Subcutaneous abdominal adipose tissue (tissue), 5 donors: ENCODE data around the gene LGALS8.
"Not testable (repeated sequence)": the region's sequence is repeated elsewhere in the genome, so short reads cannot be mapped to it uniquely, and the experiment has no call there.

Source experiments
- H3K27ac ChIP-seq: one replicate; pipeline ENCODE4 v1.7.0; 2013; ENCODE audit warnings: low read depth, mild to moderate bottlenecking, inconsistent platforms, low read length, moderate library complexity
- H3K27me3 ChIP-seq, 5 donors: one replicate each; pipeline ENCODE4 v1.7.0; 2013; ENCODE audit warnings: low read length in 5 of 5, inconsistent platforms in 1 of 5; ENCODE audit not compliant: control insufficient read depth in 5 of 5, insufficient read depth in 4 of 5
- H3K36me3 ChIP-seq, 5 donors: one replicate each; pipeline ENCODE4 v1.7.0; 2013; ENCODE audit warnings: low read length in 5 of 5; ENCODE audit not compliant: control insufficient read depth in 5 of 5, insufficient read depth in 5 of 5
- H3K4me1 ChIP-seq, 5 donors: one replicate each; pipeline ENCODE4 v1.7.0; 2013; ENCODE audit warnings: low read length in 5 of 5, mild to moderate bottlenecking in 3 of 5, moderate library complexity in 1 of 5; ENCODE audit not compliant: control insufficient read depth in 5 of 5, insufficient read depth in 5 of 5
- H3K4me3 ChIP-seq, 5 donors: one replicate each; pipeline ENCODE4 v1.7.0; 2013; ENCODE audit warnings: low read length in 5 of 5, low read depth in 1 of 5
- H3K9ac ChIP-seq, 5 donors: one replicate each; pipeline ENCODE4 v1.7.0; 2013; ENCODE audit warnings: low read length in 5 of 5, mild to moderate bottlenecking in 4 of 5, moderate library complexity in 3 of 5
- H3K9me3 ChIP-seq, 5 donors: one replicate each; pipeline ENCODE4 v1.7.0; 2013; ENCODE audit warnings: low read length in 5 of 5; ENCODE audit not compliant: control insufficient read depth in 5 of 5
- donor health status: healthy.
- donor health status: healthy.
- donor health status: healthy.
- donor health status: healthy.
- donor health status: healthy.

Gene LGALS8

DNA sequence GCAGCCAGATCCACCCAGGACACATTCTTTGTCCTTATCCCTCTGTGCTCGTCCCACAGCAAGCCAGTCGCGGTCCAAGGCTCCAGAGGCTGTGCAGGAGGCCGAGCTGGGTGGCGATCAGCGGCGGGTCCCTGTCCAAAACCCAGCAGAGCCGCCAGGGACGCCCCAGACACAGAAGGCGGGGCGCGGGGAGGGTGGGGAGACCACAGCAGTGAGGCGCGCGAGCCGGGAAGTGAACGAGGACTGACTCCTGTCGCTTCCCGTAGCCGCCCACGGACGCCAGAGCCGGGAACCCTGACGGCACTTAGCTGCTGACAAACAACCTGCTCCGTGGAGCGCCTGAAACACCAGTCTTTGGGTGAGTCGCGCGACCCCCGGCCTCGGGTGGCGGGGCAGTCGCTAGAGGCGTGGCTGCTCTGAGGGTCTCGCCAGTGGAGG is at the start of gene LGALS8:
Gene LGALS8, plus strand, starts transcription at position 279 of the 438 bp plus-strand sequence. CDS start 2,089 bp downstream, outside the sequence.
- H3K36me3 ChIP-seq: peaks cover 11 to 16% (median 14%) of the 10 kb centered on the region in 5 donors
- H3K27me3 ChIP-seq: no peaks in the 10 kb centered on the region
- no peaks in the 10 kb centered on the region for H3K9me3 ChIP-seq
- peak within 1 kb of the TSS; percentile 99 for H3K27ac ChIP-seq
- peak within 1 kb of the TSS; percentile 83 to 98 (median 92) for H3K4me3 ChIP-seq
- H3K9ac ChIP-seq: peak within 1 kb of the TSS; percentile 95 to 98 (median 96)
- H3K4me1 ChIP-seq: peaks cover 2 to 29% (median 14%) of the 10 kb centered on the region in 5 donors

DNA sequence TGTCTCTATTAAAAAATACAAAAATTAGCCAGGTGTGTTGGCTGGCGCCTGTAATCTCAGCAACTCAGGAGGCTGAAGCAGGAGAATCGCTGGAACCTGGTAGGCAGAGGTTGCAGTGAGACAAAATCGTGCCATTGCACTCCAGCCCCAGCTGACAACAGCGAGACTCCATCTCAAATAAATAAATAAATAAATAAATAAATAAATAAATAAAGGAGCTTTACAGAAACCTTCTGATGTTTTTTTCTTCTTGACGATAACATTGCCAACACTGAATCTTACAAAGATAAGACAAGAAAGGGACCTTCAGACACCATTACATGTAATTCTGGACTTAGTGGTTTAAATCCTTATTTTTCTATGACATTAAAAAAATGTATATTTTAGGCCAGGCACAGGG is 47.8 kb upstream of the LGALS8 start:
- peaks cover 0 to 4% (median 0%) of the 10 kb centered on the region in 5 donors for H3K27me3 ChIP-seq
- H3K27ac ChIP-seq: no peak overlapping the region
- H3K9ac ChIP-seq: no peak overlapping the region
- no peaks in the 10 kb centered on the region for H3K9me3 ChIP-seq
- H3K4me3 ChIP-seq: no peak overlapping the region
- no peaks in the 10 kb centered on the region for H3K36me3 ChIP-seq
- no peaks in the 10 kb centered on the region for H3K4me1 ChIP-seq

DNA sequence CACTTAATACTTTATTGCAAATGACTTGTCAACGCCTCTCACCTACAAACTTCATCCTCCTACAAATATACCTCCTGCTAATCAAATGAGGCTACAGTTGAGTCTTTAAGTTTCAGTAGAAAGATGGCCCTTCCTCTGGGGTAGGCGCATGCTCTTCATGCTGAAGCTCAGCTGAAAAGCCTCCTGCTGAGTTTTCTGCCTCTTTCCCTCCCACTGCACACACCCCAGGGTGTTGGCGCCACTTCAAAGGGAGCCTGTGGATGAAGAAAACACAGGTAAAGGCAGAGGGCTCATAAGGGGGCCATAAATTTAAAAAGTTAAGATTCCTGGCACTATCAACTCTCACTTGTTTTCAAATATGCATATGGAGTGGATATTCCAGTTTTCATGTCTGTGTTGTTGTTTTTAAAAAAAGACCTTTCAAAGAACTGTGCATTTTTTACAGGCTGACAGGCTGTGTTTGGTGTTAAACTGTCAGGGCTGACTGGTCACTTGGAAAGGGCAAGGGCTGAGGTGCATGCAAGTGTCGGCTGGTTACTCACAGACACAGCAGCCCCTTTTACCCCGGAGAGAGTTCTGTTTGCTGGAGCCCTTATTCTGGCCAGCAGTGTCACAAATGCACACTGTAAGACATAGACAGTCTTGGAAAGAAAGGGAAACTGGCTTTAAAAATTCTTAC is 42.9 kb upstream of the LGALS8 start:
- no peak overlapping the region for H3K27ac ChIP-seq
- H3K4me1 ChIP-seq: peaks cover 0 to 8% (median 5%) of the 10 kb centered on the region in 5 donors
- no peaks in the 10 kb centered on the region for H3K36me3 ChIP-seq
- H3K4me3 ChIP-seq: no peak overlapping the region
- H3K9me3 ChIP-seq: no peaks in the 10 kb centered on the region
- no peaks in the 10 kb centered on the region for H3K27me3 ChIP-seq
- H3K9ac ChIP-seq: no peak overlapping the region

DNA sequence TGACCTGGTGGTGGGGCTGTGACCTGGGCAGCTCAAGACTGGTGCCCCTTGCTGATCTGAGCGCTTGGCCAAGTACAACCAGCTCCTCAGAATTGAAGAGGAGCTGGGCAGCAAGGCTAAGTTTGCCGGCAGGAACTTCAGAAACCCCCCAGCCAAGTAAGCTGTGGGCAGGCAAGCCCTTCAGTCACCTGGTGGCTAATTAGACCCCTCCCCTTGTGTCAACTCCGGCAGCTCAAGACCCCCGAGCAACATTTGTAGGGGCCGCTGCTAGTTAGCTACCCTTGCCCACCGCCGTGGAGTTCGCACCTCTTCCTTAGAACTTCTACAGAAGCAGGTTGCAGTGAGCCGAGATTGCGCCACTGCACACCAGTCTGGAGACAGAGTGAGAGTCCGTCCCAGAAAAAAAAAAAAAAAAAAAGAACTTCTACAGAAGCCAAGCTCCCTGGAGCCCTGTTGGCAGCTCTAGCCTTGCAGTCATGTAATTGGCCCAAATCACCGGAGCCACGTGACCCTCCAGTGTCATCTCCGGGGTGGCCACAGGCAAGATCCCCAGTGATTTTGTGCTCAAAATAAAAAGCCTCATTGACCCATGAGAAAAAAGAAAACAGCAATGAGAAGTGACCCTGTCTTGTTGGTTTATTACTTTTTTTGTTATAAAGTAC is 39.3 kb upstream of the LGALS8 start:
- Histone ChIP-seq H3K4me1 (peaks cover 0 to 8% (median 5%) of the 10 kb centered on the region in 5 donors), H3K9ac (no peak overlapping the region), H3K27ac (no peak overlapping the region), H3K36me3 (no peaks in the 10 kb centered on the region), H3K27me3 (no peaks in the 10 kb centered on the region), H3K9me3 (no peaks in the 10 kb centered on the region), H3K4me3 (no peak overlapping the region)

GRCh38 chr1:236486356-236487002 is 37.3 kb upstream of the LGALS8 start:
- no peak overlapping the region for H3K27ac ChIP-seq
- no peaks in the 10 kb centered on the region for H3K36me3 ChIP-seq
- peaks cover 0 to 14% (median 6%) of the 10 kb centered on the region in 5 donors for H3K4me1 ChIP-seq
- no peak overlapping the region for H3K9ac ChIP-seq
- H3K27me3 ChIP-seq: peaks cover 0 to 1% (median 0%) of the 10 kb centered on the region in 5 donors
- no peak overlapping the region for H3K4me3 ChIP-seq
- H3K9me3 ChIP-seq: no peaks in the 10 kb centered on the region

DNA sequence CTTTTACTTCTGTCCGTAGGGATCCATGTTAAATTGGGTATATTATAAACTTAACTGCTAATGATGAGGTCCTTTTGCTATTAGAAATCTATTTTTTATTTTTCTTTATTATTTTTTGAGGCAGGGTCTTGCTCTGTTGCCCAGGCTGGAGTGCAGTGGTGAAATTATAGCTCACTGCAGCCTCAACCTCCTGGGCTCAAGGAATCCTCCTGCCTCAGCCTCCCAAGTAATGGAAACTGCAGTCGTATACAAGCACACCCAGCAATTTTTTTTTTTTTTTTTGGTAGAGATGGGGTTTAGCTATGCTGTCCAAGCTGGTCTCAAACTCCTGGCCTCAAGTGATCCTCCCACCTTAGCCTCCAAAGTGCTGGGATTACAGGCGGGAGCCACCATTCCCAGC is 34.6 kb upstream of the LGALS8 start:
- H3K27ac ChIP-seq, H3K36me3 ChIP-seq, H3K4me3 ChIP-seq, H3K9me3 ChIP-seq, H3K9ac ChIP-seq, H3K27me3 ChIP-seq: not testable (repeated sequence)
- peaks cover 0 to 13% (median 6%) of the 10 kb centered on the region in 5 donors for H3K4me1 ChIP-seq

DNA sequence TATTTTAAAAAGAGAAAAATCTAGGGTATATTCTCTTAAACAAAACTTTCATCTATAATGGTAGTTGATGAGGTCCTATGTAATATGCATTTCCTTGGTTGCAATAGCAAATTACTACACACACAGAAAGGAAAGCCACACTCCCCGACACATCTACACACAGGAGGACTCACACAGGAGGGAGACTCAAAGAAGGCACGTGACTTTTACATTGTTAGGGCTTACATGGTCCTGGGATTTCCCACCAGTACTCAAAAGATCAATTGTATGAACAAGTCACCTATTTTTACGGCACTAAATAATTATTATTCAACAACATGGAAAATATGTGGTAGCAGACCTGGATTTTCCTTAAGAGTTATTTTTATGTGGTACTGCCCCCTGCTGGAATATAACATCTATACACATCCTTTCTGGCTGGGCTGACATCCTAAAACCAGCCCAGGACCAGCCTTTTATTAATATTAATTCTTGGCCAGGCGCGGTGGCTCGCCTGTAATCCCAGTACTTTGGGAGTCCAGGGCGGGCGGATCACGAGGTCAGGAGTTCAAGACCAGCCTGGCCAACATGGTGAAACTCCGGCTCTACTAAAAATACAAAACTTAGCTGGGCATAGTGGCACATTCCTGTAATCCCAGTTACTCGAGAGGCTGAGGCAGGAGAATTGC is 33.9 kb upstream of the LGALS8 start:
- Histone ChIP-seq H3K9ac (no peak overlapping the region), H3K27me3 (peaks cover 0 to 2% (median 0%) of the 10 kb centered on the region in 5 donors), H3K27ac (no peak overlapping the region), H3K9me3 (no peaks in the 10 kb centered on the region), H3K4me1 (peaks cover 0 to 11% (median 3%) of the 10 kb centered on the region in 5 donors), H3K36me3 (no peaks in the 10 kb centered on the region), H3K4me3 (no peak overlapping the region)

DNA sequence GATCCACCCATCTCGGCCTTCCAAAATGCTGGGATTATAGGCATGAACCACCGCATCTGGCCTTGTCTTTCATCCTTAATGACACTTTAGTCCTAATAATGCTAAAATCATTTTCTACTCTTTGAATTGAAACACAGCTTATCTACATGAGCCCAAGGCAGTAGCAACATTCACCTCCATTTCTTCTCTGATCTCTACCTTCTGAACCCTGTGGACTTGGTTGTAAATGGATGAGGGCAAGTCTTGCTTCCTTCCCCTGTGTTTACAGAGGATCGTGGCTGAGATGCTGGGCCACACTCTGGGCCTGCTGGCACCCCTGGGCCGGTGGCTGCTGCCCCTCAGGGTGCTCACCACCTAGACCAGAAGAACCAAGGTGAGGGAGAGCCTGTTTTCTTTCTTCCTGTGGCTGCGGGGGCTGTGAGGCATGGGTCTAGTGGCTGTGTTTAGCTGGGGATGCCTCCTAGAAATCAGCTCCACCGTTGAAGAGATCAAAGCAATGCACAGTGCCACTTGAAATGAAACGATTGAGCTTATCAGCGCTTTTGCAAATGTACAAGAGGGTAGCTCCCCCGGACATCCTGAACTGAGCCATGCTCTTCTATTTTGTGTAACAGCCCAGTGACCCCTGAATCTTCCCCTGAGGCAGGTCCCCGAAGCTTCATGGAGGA is 32.2 kb upstream of the LGALS8 start:
- Histone ChIP-seq H3K4me1 (peaks cover 0 to 12% (median 3%) of the 10 kb centered on the region in 5 donors), H3K27ac (no peak overlapping the region)

DNA sequence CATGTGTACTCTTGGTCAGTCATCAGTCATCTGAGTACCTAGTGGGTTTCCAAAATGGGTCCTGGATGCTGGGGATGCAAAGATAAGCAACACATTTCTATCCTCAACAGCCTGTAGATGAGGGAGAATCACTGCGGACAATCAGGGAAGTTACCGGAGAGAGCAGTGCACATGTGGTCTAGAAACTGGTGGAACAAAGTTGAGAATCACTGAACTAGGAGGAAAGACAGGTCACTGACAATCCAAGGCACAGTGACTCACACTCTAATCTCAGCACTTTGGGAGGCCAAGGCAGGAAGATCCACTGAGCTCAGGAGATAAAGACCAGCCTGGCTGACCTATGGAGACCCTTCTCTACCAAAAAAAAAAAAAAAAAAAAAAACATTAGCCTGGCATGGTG is 31.4 kb upstream of the LGALS8 start:
- no peak overlapping the region for H3K9ac ChIP-seq
- H3K36me3 ChIP-seq: no peaks in the 10 kb centered on the region
- no peak overlapping the region for H3K27ac ChIP-seq
- peaks cover 0 to 12% (median 3%) of the 10 kb centered on the region in 5 donors for H3K4me1 ChIP-seq
- H3K4me3 ChIP-seq: no peak overlapping the region
- H3K9me3 ChIP-seq: no peaks in the 10 kb centered on the region
- H3K27me3 ChIP-seq: peaks cover 0 to 2% (median 0%) of the 10 kb centered on the region in 5 donors

More for the DNA sequence above, 32.2 kb upstream of the LGALS8 start:
- Histone ChIP-seq H3K9ac (no peak overlapping the region), H3K27me3 (peaks cover 0 to 2% (median 0%) of the 10 kb centered on the region in 5 donors), H3K4me3 (no peak overlapping the region), H3K36me3 (no peaks in the 10 kb centered on the region), H3K9me3 (no peaks in the 10 kb centered on the region)
